ENCODE data around the gene STARD9. TPM values are rescaled to one million over a fixed set of nuclear protein-coding genes. Genes with fewer than 3 reads are reported as not detected.

STARD9 gene
- total RNA-seq, 1 donor from 2014 or later: 16.4 TPM

DNA sequence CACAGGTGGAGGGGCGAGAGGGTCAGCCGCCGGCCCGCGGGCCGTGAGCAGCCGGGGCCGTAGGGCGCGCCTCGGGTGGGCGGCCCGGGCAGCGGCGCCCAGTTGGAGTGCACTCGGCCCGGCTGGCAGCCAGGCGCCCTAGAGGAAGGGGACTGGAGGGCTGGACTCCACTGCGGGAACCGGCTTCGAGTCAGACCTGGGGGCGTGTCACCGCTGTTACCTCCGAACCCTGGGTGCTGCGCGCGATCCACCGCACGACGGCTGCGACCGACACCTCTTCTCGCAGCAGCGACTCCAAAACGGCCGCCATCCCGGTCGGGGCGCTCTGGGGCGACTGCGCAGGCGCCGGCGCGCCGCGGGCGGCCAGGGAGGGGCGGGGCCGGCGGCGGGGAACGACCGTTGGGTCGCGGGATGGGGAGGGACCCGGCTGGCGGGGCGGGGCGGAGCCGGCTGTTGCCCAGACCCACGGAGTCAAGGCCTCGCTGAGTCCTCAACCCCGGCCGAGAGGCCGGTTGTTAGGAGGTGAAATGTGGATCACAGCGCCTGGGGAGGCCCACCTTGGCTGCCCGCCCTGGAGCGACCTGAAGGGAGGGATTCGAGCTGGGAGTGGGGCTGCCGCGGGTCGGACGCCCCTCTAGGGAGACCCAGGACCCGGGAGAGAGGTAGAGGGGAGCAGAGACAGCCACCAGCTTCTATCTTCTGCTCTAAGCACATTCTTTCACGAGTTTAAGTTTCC, 161.6 kb downstream of the STARD9 start, which contains the start of gene CDAN1:
CDAN1 (minus strand) TSS at position 336 of the 736 bp plus-strand sequence; CDS start at position 310, 26 bp downstream.
- TF ChIP-seq, protein P1, sequence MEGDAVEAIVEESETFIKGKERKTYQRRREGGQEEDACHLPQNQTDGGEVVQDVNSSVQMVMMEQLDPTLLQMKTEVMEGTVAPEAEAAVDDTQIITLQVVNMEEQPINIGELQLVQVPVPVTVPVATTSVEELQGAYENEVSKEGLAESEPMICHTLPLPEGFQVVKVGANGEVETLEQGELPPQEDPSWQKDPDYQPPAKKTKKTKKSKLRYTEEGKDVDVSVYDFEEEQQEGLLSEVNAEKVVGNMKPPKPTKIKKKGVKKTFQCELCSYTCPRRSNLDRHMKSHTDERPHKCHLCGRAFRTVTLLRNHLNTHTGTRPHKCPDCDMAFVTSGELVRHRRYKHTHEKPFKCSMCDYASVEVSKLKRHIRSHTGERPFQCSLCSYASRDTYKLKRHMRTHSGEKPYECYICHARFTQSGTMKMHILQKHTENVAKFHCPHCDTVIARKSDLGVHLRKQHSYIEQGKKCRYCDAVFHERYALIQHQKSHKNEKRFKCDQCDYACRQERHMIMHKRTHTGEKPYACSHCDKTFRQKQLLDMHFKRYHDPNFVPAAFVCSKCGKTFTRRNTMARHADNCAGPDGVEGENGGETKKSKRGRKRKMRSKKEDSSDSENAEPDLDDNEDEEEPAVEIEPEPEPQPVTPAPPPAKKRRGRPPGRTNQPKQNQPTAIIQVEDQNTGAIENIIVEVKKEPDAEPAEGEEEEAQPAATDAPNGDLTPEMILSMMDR (conservative IDR thresholded peaks at IDR 0.05): no peak
- peaks cover 5% of the 10 kb centered on the region for H3K36me3 Mint-ChIP-seq (ENCODE audit: low read depth)
- peak within 1 kb of the TSS; percentile 87 for H3K4me3 Mint-ChIP-seq
- peak; percentile 89 for DNase-seq (ENCODE audit: low read depth, low spot score)
- no peaks in the 10 kb centered on the region for H3K9me3 Mint-ChIP-seq
- H3K4me1 Mint-ChIP-seq: peaks cover 24% of the 10 kb centered on the region
- H3K27me3 Mint-ChIP-seq (ENCODE audit: low read depth): no peaks in the 10 kb centered on the region
- H3K27ac Mint-ChIP-seq (ENCODE audit: unreplicated experiment): peak within 1 kb of the TSS; percentile 81

DNA sequence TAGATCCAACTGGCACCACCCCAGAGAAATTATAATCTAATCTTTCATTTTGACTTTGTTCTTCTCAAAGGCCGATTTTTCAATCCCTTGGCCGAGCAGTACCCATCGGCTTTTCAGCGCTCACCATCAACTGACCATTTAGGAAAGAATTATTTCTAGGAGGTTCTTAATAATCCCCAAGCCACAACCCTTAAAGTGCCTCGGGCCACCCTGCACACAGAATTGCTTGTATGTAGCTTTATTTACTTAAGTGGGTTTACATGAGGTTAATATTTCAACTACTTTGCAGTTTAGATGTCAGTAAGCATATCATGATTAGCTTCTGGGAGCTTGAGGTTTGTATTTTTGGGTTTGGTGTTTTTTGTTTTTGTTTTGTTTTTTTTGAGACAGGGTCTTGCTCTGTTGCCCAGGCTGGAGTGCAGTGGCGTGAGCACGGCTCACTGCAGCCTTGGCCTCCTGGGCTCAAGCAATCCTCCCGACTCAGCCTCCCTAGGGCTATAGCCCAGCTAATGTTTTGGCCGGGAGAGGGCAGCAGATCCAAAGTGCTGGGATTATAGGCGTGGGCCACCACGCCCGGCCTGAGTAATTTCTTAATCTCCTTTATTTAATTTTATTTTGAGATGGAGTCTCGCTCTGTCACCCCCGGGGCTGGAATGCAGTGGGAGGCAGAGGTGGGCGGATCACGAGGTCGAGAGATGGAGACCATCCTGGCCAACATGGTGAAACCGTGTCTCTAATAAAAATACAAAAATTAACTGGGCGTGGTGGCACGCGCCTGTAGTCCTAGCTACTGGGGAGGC, 162.3 kb downstream of the STARD9 start:
- Mint-ChIP-seq H3K27ac (ENCODE audit: unreplicated experiment) (peak overlapping the region; percentile 81), H3K27me3 (ENCODE audit: low read depth) (no peaks in the 10 kb centered on the region), H3K36me3 (ENCODE audit: low read depth) (peaks cover 2% of the 10 kb centered on the region), H3K4me3 (peak overlapping the region; percentile 86), H3K4me1 (peaks cover 21% of the 10 kb centered on the region), H3K9me3 (no peaks in the 10 kb centered on the region)
- TF ChIP-seq, protein P1 (conservative IDR thresholded peaks at IDR 0.05): no peak
- DNase-seq (ENCODE audit: low read depth, low spot score): no peak

DNA sequence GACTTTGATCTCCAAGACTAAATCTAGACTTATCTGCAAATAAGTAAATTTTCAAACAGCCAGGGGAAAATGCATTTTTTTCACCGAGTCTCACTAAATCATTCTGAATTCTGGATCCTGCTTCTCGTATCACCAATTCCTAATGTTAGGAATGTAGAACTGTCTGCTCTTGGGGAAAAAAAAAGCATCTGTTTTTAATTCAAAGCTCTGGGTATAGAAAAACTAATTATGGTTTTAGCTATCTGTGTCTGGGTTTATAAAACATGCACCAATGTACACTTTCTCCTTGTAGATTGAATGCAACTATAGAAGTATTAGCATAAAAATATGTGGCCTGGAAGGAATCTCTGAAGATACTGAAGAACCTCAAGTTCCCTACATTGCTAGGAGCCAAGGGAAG, 166.3 kb downstream of the STARD9 start:
- H3K9me3 Mint-ChIP-seq: no peaks in the 10 kb centered on the region
- TF ChIP-seq, protein P1 (conservative IDR thresholded peaks at IDR 0.05): no peak
- H3K4me3 Mint-ChIP-seq: no peak overlapping the region
- no peaks in the 10 kb centered on the region for H3K27me3 Mint-ChIP-seq (ENCODE audit: low read depth)
- H3K4me1 Mint-ChIP-seq: peaks cover 9% of the 10 kb centered on the region
- no peak for DNase-seq (ENCODE audit: low read depth, low spot score)
- H3K27ac Mint-ChIP-seq (ENCODE audit: unreplicated experiment): no peak overlapping the region
- no peaks in the 10 kb centered on the region for H3K36me3 Mint-ChIP-seq (ENCODE audit: low read depth)

DNA sequence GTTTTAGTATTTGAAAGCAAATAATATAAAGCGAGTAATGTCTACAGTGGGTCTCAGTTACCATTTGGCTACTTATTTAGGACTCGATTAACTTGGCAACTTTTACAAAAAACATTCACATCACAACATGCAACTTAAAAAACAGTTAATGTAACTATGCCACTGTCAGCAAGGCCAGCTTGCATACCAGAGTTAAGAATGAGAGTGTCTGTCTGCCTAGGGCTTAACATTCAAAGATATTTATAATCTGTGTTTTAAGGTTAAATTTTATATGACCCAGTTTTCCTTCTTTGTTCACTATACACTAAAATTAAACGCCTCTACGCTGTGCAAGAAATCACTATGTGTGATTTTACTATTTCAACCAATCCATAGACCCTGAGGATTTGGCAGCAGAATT, 166.7 kb downstream of the STARD9 start:
- no peak for DNase-seq (ENCODE audit: low read depth, low spot score)
- TF ChIP-seq, protein P1 (conservative IDR thresholded peaks at IDR 0.05): no peak
- H3K4me3 Mint-ChIP-seq: no peak overlapping the region
- H3K36me3 Mint-ChIP-seq (ENCODE audit: low read depth): no peaks in the 10 kb centered on the region
- H3K27ac Mint-ChIP-seq (ENCODE audit: unreplicated experiment): no peak overlapping the region
- H3K4me1 Mint-ChIP-seq: peaks cover 9% of the 10 kb centered on the region
- no peaks in the 10 kb centered on the region for H3K27me3 Mint-ChIP-seq (ENCODE audit: low read depth)
- no peaks in the 10 kb centered on the region for H3K9me3 Mint-ChIP-seq

DNA sequence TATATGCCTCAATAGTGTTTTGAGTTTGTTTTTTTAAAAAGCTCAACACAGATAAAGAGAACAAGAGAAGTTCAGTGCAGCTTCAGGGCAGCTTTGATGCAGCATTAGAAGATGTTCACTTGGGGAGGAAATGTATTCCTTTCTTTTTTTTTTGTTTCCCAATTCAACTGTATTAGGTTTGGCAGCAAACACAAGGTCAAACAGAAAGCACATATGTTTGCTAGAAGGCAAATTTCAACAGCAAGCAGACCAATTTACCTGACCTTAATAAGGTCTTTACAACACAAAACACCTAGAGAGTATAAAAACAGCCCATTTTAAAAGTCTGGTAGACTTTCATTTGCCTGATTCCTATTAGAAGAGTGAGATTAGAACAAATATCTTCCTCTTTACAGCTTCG, 168.8 kb downstream of the STARD9 start:
- no peaks in the 10 kb centered on the region for H3K36me3 Mint-ChIP-seq (ENCODE audit: low read depth)
- TF ChIP-seq, protein P1 (conservative IDR thresholded peaks at IDR 0.05): no peak
- H3K9me3 Mint-ChIP-seq: no peaks in the 10 kb centered on the region
- DNase-seq (ENCODE audit: low read depth, low spot score): no peak
- no peaks in the 10 kb centered on the region for H3K27me3 Mint-ChIP-seq (ENCODE audit: low read depth)
- H3K27ac Mint-ChIP-seq (ENCODE audit: unreplicated experiment): no peak overlapping the region
- H3K4me3 Mint-ChIP-seq: no peak overlapping the region
- H3K4me1 Mint-ChIP-seq: peaks cover 3% of the 10 kb centered on the region

All from neural crest cell (in vitro differentiated cells).